A549 (cell line): ENCODE results near the gene PRICKLE1. TPM values are rescaled to one million over a fixed set of nuclear protein-coding genes. Genes with fewer than 3 reads are reported as not detected.

Source experiments
- ATAC-seq, 2 experiments: fragments of 200-7000 bp in 1 of 2; fragments of >200 bp in 1 of 2; cut with Nextera tagmentation in 1 of 2; cut with Tn5 transposase in 1 of 2; 3 replicates each; pipeline versions ENCODE4 v1.8.0 to v1.9.1; 2018 to 2020; ENCODE audit warnings: mild to moderate bottlenecking in 1 of 2, moderate library complexity in 1 of 2
- CTCF ChIA-PET: fragments of 300-600 bp; sonication (Branson Sonifier 250); formaldehyde crosslinking; extraction: SDS; loops from one replicate; lab custom pipeline; 2021; ENCODE audit warnings: antibody characterized with exemption, inconsistent platforms; lab: Yijun Ruan, JAX
- POLR2A ChIA-PET: fragments of 350-600 bp; formaldehyde crosslinking; extraction: SDS; loops from one replicate; lab custom pipeline; 2021; ENCODE audit warnings: antibody characterized with exemption, inconsistent platforms; lab: Yijun Ruan, JAX
- DNase-seq, 2 experiments: peaks; one replicate each; pipeline versions ENCODE4 v3.0.0 to v3.0.0-alpha.2; 2011 to 2016; ENCODE audit warnings: low read depth in 1 of 2, low spot score in 1 of 2
- FAIRE-seq: peaks from 2 replicates; lab custom pipeline; 2011; peaks lifted over from hg19 to GRCh38; lab: Jason Lieb, UNC
- H3K27ac ChIP-seq, 2 experiments: fragments of >200 bp; sonication (Bioruptor Twin); formaldehyde crosslinking; 3 replicates each; pipeline ENCODE4 v1.5.1; 2016 to 2017
- H3K4me1 ChIP-seq: fragments of >200 bp; sonication (Bioruptor Twin); formaldehyde crosslinking; 3 replicates; pipeline ENCODE4 v1.6.1; 2016
- H3K4me2 ChIP-seq: fragments of >200 bp; sonication (Bioruptor Twin); formaldehyde crosslinking; 3 replicates; pipeline ENCODE4 v1.6.1; 2016
- H3K4me3 ChIP-seq: fragments of >200 bp; sonication (Bioruptor Twin); formaldehyde crosslinking; 3 replicates; pipeline ENCODE4 v1.5.1; 2016
- H3K9me3 ChIP-seq: fragments of >200 bp; sonication (Bioruptor Twin); formaldehyde crosslinking; 3 replicates; pipeline ENCODE4 v1.6.1; 2016
- BHLHE40 ChIP-seq: IDR thresholded peaks from 2 replicates; pipeline ENCODE4 v1.6.1; 2012; ENCODE audit warnings: low read depth, low read length, inconsistent platforms
- CBX8 ChIP-seq: fragments of 200-600 bp; sonication (generic); IDR thresholded peaks from 2 replicates; pipeline ENCODE4 v1.6.1; 2016
- CEBPB ChIP-seq, 2 experiments: fragments of >200 bp in 1 of 2; sonication (Bioruptor Twin) in 1 of 2; formaldehyde crosslinking in 1 of 2; IDR thresholded peaks; 2 replicates each; pipeline ENCODE4 v1.6.1; 2012 to 2016
- CHD2 ChIP-seq: fragments of 150-350 bp; IDR thresholded peaks from 2 replicates; pipeline ENCODE4 v1.6.1; 2014; ENCODE audit warnings: low read length; ENCODE audit not compliant: partially characterized antibody
- CTCF ChIP-seq: fragments of >200 bp; sonication (Bioruptor Twin); formaldehyde crosslinking; IDR thresholded peaks from 3 replicates; pipeline ENCODE4 v1.5.1; 2016
- GATA3 ChIP-seq: IDR thresholded peaks from 2 replicates; pipeline ENCODE4 v1.6.1; 2012; ENCODE audit warnings: borderline replicate concordance
- HDAC2 ChIP-seq: fragments of 200-600 bp; sonication (generic); IDR thresholded peaks from 2 replicates; pipeline ENCODE4 v1.6.1; 2016
- HEYL ChIP-seq: fragments of 250-450 bp; sonication (Bioruptor Pico); IDR thresholded peaks from 2 replicates; pipeline ENCODE4 v1.8.0; 2021; ENCODE audit warnings: mild to moderate bottlenecking, moderate library complexity
- HMGXB4 ChIP-seq: fragments of 250-450 bp; sonication (Bioruptor Pico); IDR thresholded peaks from 2 replicates; pipeline ENCODE4 v1.5.0; 2021; ENCODE audit warnings: mild to moderate bottlenecking, moderate library complexity, borderline replicate concordance
- JUN ChIP-seq, 2 experiments: fragments of >200 bp; sonication (Bioruptor Twin); formaldehyde crosslinking; IDR thresholded peaks; 2 replicates in 1 of 2; 3 replicates in 1 of 2; pipeline ENCODE4 v1.6.1; 2016 to 2017
- JUNB ChIP-seq: fragments of >200 bp; sonication (Bioruptor Twin); formaldehyde crosslinking; IDR thresholded peaks from 2 replicates; pipeline ENCODE4 v1.6.1; 2016
- MAZ ChIP-seq: fragments of 150-350 bp; IDR thresholded peaks from 2 replicates; pipeline ENCODE4 v1.6.1; 2014; ENCODE audit warnings: antibody characterized with exemption, low read depth, low read length, borderline replicate concordance
- NFE2L2 ChIP-seq: fragments of 150-350 bp; conservative IDR thresholded peaks from 2 replicates; pipeline ENCODE4 v1.6.1; 2014; ENCODE audit warnings: low read length
- RARB ChIP-seq: fragments of 250-450 bp; sonication (Bioruptor Pico); IDR thresholded peaks from 2 replicates; pipeline ENCODE4 v1.8.0; 2021; ENCODE audit warnings: mild to moderate bottlenecking, moderate library complexity
- RCOR1 ChIP-seq: fragments of 150-350 bp; IDR thresholded peaks from 2 replicates; pipeline ENCODE4 v1.6.1; 2014; ENCODE audit warnings: antibody characterized with exemption, low read length, low read depth
- REST ChIP-seq: fragments of 200-600 bp; sonication (generic); IDR thresholded peaks from 2 replicates; pipeline ENCODE4 v1.6.1; 2016; ENCODE audit warnings: antibody characterized with exemption, mild to moderate bottlenecking, moderate library complexity
- SREBF2 ChIP-seq: fragments of 450-650 bp; IDR thresholded peaks from 2 replicates; pipeline ENCODE4 v1.6.1; 2014; ENCODE audit warnings: mild to moderate bottlenecking, moderate library complexity
- TFCP2L1 ChIP-seq: fragments of 250-450 bp; sonication (Bioruptor Pico); IDR thresholded peaks from 2 replicates; pipeline ENCODE4 v1.5.0; 2021; ENCODE audit warnings: mild to moderate bottlenecking
- ZFP36 ChIP-seq: fragments of 450-650 bp; IDR thresholded peaks from 2 replicates; pipeline ENCODE4 v1.6.1; 2014; ENCODE audit warnings: borderline replicate concordance; ENCODE audit not compliant: partially characterized antibody
- ZNF302 ChIP-seq: fragments of 250-450 bp; sonication (Bioruptor Pico); IDR thresholded peaks from 2 replicates; pipeline ENCODE4 v1.9.0; 2021; ENCODE audit warnings: inconsistent platforms, mild to moderate bottlenecking, moderate library complexity
- ZSCAN20 ChIP-seq: fragments of 250-450 bp; sonication (Bioruptor Pico); IDR thresholded peaks from 2 replicates; pipeline ENCODE4 v1.8.0; 2022; ENCODE audit warnings: mild to moderate bottlenecking, moderate library complexity
- WGBS: methylation state at CpG from one replicate; pipeline ENCODE4 v1.1.6; 2017; ENCODE audit errors: missing lambda C conversion rate; 5-methylcytosine and 5-hydroxymethylcytosine counted together
- polyA plus RNA-seq, 4 experiments: library from polyadenylated mRNA; depleted of rRNA in 3 of 4; stranded (reverse); fragments of >200 nt; fragmentation: RNase III in 1 of 4; extraction: RNeasy Plus Mini Kit Qiagen cat#74134 plus additional on column Dnase treatment in 1 of 4; gene quantifications; 2 replicates in 3 of 4; 3 replicates in 1 of 4; pipeline ENCODE4 v1.2.3, GENCODE V29; 2011 to 2017

PRICKLE1 gene
- polyA plus RNA-seq, 2 of the 4 experiments (the other 2 are of a cell fraction), result 1.5 to 1.8 TPM

- DNase-seq, result no peak
- no peak overlapping the region for H3K4me3 ChIP-seq
- TF ChIP-seq HEYL (CRISPR knock-in tag) (no peak), RARB (no peak), CHD2 (no peak), BHLHE40 (no peak), RCOR1 (no peak), CTCF (no peak), JUNB (no peak), HDAC2 (no peak)
- TF ChIP-seq, all 56 proteins: peak for 0
- no peak for FAIRE-seq
- Histone ChIP-seq H3K27ac (no peak overlapping the region), H3K4me2 (no peak overlapping the region), H3K4me1 (no peaks in the 10 kb centered on the region), H3K9me3 (no peaks in the 10 kb centered on the region)
- ATAC-seq, result no peak
- ChIA-PET CTCF (interaction anchor here (1.4 to 2.7 kb wide), 2 partner anchors 14 to 72 kb away, joined by 6 to 14 read pairs; no protein-coding TSS in a partner anchor), POLR2A (no interaction called here)
- 83% methylated on average over 4 of the region's 4 CpGs for WGBS
These were observed 92.7 kb downstream of the PRICKLE1 start for GRCh38 chr12:42496886-42497285.

- no peaks in the 10 kb centered on the region for H3K9me3 ChIP-seq
- no peak for DNase-seq
- no peak overlapping the region for H3K4me2 ChIP-seq
- ATAC-seq, result no peak
- no peaks in the 10 kb centered on the region for H3K4me1 ChIP-seq
- peak in 1 of 2 experiments; percentile 40; a peak in 1 of 4 replicates for TF ChIP-seq CEBPB (IDR thresholded peaks at IDR 0.05)
- TF ChIP-seq CTCF, result no peak
- POLR2A ChIA-PET, result no interaction called here
- H3K27ac ChIP-seq, result no peak overlapping the region
- CTCF ChIA-PET, result interaction anchor here (2.7 kb wide), 1 partner anchor 12 kb away, joined by 14 read pairs; no protein-coding TSS in a partner anchor
- no peak for FAIRE-seq
- no peak overlapping the region for H3K4me3 ChIP-seq
- WGBS, result 76% methylated on average over 4 of the region's 4 CpGs
These were observed 94.3 kb downstream of the PRICKLE1 start for GRCh38 chr12:42495244-42495643.

- no peak for DNase-seq
- FAIRE-seq, result no peak
- Histone ChIP-seq H3K4me1 (no peaks in the 10 kb centered on the region), H3K9me3 (no peaks in the 10 kb centered on the region), H3K4me3 (no peak overlapping the region), H3K27ac (no peak overlapping the region), H3K4me2 (no peak overlapping the region)
- WGBS, result 7% methylated on average over 1 of the region's 1 CpG
- TF ChIP-seq HMGXB4, result no peak
- no peak for TF ChIP-seq JUNB
- no peak for TF ChIP-seq SREBF2
- no peak for TF ChIP-seq TFCP2L1 (CRISPR knock-in tag)
- no peak for TF ChIP-seq REST
- TF ChIP-seq CBX8, result no peak
- TF ChIP-seq JUN (IDR thresholded peaks at IDR 0.05), result no peak
- TF ChIP-seq MAZ, result no peak
- TF ChIP-seq CHD2, result no peak
- no peak for TF ChIP-seq ZNF302 (CRISPR knock-in tag)
- TF ChIP-seq CEBPB (IDR thresholded peaks at IDR 0.05), result no peak
- no peak for TF ChIP-seq ZFP36
- TF ChIP-seq NFE2L2, result no peak
- TF ChIP-seq ZSCAN20 (CRISPR knock-in tag), result no peak
- TF ChIP-seq GATA3, result no peak
- TF ChIP-seq HDAC2, result no peak
- ATAC-seq, result no peak
- ChIA-PET POLR2A (no interaction called here), CTCF (interaction anchor here (1.1 to 3.2 kb wide), 2 partner anchors 10 to 78 kb away, joined by 3 to 19 read pairs; no protein-coding TSS in a partner anchor)
These were observed 97.3 kb downstream of the PRICKLE1 start for GRCh38 chr12:42492267-42492666.
